K562 treated with DMSO at 1 percent for 48 hours (cell line): Measurements from ENCODE around the gene RPUSD2. TPM values are rescaled to one million over a fixed set of nuclear protein-coding genes. Genes with fewer than 3 reads are reported as not detected.

Source experiments
- total RNA-seq: library from RNA; unstranded; fragments of 300-600 nt; gene quantifications from 2 replicates; pipeline ENCODE4 v1.2.3, GENCODE V29; 2022; ENCODE audit warnings: low replicate concordance; ENCODE audit errors: extremely low read depth

Gene RPUSD2, protein sequence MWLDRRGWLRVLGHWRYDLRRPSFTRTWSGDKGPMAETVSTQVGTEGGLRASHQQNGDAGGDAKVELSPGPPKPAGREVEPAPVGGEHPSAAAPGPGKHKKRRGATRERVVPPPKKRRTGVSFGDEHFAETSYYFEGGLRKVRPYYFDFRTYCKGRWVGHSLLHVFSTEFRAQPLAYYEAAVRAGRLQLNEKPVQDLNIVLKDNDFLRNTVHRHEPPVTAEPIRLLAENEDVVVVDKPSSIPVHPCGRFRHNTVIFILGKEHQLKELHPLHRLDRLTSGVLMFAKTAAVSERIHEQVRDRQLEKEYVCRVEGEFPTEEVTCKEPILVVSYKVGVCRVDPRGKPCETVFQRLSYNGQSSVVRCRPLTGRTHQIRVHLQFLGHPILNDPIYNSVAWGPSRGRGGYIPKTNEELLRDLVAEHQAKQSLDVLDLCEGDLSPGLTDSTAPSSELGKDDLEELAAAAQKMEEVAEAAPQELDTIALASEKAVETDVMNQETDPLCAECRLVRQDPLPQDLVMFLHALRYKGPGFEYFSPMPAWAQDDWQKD
- not detected in 2 replicates for total RNA-seq

DNA sequence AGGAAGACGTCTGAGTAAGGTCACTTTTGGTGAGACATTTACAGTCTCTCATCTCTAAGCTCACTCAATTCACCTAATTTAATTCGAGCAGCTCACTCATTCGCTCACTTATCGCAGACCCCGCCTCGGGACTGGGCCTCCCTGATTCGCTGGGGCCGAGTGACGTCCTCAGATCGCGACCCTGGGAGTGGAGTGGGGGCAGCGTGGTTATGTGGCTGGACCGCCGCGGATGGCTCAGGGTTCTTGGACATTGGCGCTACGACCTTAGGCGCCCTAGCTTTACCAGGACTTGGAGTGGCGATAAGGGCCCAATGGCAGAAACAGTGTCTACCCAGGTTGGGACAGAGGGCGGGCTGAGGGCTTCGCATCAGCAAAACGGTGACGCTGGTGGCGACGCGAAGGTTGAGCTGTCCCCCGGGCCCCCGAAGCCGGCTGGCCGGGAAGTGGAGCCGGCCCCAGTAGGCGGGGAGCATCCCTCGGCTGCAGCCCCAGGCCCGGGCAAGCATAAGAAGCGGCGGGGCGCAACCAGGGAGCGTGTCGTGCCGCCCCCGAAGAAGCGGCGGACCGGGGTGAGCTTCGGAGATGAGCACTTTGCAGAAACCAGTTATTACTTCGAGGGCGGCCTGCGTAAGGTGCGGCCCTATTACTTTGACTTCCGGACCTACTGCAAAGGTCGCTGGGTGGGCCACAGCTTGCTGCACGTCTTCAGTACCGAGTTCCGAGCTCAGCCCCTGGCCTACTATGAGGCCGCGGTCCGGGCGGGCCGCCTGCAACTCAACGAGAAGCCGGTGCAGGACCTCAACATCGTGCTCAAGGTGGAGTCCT, at the start of gene RPUSD2:
Gene RPUSD2 (plus strand): TSS at position 171 of the 825 bp plus-strand sequence. CDS start 39 bp downstream, at position 210.

DNA sequence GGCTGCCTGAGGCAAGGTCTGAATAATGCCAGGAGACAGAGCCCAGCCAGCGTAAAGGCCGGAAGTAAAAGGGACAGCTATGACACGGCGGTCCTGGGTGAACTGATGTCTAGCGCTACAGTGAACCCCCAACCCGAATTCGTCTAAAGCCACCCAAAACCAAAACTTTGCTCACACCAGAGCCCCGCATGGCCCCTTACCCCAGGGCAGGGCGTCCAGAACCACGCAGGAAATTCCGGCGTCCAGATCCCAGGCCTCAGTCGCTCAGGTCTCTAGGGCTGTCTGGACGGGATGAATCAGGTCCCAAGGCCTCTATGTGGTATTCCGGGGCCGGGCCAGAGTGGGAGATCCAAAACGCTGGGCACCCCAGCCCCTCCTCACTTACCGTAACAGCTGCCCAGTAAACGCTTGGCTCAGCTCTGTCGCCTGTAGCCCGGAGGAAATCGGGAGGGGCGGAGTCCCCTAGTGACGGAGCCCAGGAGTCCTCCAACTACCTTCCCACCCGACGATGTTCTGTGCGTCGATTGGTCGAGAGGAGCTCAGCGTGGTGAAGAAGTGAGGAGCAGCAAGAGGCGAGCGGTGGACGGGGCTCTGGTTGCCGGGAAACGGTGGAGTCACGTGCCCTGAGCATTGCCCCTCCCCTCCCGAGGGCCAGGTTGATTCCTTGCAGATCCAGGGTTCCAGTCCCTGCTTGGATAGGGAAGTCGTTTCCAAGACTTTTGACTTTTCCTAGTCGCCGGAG, 4.3 kb upstream of the RPUSD2 start, which contains the start of gene CCDC32:
Gene CCDC32 (minus strand): TSS at position 452 of the 742 bp plus-strand sequence. CDS start 2,027 bp downstream, outside the sequence.

DNA sequence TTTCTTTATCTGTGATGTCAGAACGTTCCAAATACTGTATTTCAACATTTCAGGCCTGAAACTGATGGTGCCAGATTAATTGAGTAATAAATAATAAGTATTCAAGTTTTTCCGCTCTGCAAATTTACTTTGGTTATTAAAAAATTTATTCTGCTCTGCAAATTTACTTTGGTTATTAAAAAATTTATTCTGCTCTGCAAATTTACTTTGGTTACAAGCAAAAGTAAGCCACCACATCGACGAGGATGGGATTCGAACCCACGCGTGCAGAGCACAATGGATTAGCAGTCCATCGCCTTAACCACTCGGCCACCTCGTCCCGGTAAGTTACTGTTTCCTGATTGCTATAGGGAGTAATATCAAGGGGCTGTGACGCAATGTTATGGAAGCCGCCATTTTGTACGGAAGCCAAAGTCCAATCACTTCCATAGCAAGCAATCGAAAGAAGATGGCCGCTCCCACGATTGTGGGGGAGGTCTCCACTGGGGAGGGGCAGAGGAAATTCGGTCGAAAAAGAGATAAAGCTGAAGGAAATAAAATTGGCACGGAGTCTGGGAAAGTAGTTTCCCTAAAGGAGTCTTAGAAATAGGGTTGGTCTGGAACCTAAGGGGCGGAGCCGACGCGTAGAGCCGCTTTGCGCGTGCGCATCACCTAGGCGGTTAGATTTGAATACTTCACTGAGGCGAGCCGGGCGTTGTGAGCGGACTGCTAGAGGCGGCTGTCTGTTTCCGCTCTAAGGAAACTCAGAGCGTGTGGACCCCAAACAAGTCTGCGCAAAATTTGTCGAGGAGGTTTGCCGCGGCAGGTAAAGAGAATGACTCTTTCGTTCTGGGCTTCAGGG, 24.7 kb downstream of the RPUSD2 start, which contains the start of gene KNL1:
Gene KNL1 (plus strand): TSS at position 662 of the 841 bp plus-strand sequence. CDS start 8,683 bp downstream, outside the sequence.

Other genes with a start within 250 kb of the RPUSD2 start
- not detected in 2 replicates for gene INAFM2, start 245.6 kb upstream of the RPUSD2 start, total RNA-seq
- not detected in 2 replicates for gene CCDC9B, start 228.4 kb upstream of the RPUSD2 start, total RNA-seq
- gene PHGR1, start 218.3 kb upstream of the RPUSD2 start, total RNA-seq: not detected in 2 replicates
- gene DISP2, start 211.1 kb upstream of the RPUSD2 start, total RNA-seq: not detected in 2 replicates
- not detected in 2 replicates for gene KNSTRN, start 186.6 kb upstream of the RPUSD2 start, total RNA-seq
- not detected in 2 replicates for gene IVD, start 163.5 kb upstream of the RPUSD2 start, total RNA-seq
- gene BAHD1, start 128.3 kb upstream of the RPUSD2 start, total RNA-seq: not detected in 2 replicates
- not detected in 2 replicates for gene CHST14, start 98.3 kb upstream of the RPUSD2 start, total RNA-seq
- not detected in 2 replicates for gene CCDC32, start 4.3 kb upstream of the RPUSD2 start, total RNA-seq
- not detected in 2 replicates for gene KNL1, start 24.9 kb downstream of the RPUSD2 start, total RNA-seq
- gene RAD51, start 125.9 kb downstream of the RPUSD2 start, total RNA-seq: not detected in 2 replicates
- not detected in 2 replicates for gene RMDN3, start 186.0 kb downstream of the RPUSD2 start, total RNA-seq
- gene GCHFR, start 194.8 kb downstream of the RPUSD2 start, total RNA-seq: not detected in 2 replicates
- gene C15orf62, start 200.7 kb downstream of the RPUSD2 start, total RNA-seq: not detected in 2 replicates
- gene ZFYVE19, start 237.8 kb downstream of the RPUSD2 start, total RNA-seq: not detected in 2 replicates
- not detected in 2 replicates for gene DNAJC17, start 238.2 kb downstream of the RPUSD2 start, total RNA-seq